Amniotic stem cell (primary cell): ENCODE measurements around the gene CAMSAP1.
"Not testable (repeated sequence)": the region's sequence is repeated elsewhere in the genome, so short reads cannot be mapped to it uniquely, and the experiment has no call there.

Source experiments
- DNase-seq: peaks from one replicate; lab custom pipeline; 2025; lab: John Stamatoyannopoulos, UW

The CAMSAP1 gene

DNA sequence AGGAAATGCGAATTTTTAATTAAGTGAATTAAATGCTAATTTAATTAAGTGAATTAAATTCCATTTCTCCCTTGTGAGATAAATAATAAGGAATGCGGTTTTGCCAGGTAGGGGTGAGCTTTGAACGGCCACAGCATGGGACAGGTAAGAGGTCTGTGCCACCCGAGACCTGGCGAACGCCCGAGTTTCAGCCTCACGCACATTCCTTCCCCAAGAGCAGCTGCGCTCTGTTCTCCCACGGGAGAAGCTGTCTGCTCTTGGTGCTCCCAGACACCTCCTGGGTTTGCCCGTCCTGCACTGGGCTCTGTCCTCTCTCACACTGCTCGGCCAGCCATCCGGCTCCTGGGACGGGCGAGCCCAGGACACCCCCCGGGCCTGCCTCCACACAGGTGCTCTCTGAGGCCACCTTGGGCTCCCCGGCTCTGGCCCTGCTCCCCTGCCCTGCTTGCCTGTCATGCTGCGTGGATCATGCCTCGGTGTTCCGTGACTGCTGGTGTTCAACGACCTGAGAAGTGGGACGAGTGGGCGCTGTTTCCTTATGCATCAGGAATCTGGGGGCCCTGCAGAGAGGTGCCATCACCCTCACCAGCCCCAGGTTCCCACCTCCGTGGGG is 13.7 kb upstream of the CAMSAP1 start:
- no peak for DNase-seq

DNA sequence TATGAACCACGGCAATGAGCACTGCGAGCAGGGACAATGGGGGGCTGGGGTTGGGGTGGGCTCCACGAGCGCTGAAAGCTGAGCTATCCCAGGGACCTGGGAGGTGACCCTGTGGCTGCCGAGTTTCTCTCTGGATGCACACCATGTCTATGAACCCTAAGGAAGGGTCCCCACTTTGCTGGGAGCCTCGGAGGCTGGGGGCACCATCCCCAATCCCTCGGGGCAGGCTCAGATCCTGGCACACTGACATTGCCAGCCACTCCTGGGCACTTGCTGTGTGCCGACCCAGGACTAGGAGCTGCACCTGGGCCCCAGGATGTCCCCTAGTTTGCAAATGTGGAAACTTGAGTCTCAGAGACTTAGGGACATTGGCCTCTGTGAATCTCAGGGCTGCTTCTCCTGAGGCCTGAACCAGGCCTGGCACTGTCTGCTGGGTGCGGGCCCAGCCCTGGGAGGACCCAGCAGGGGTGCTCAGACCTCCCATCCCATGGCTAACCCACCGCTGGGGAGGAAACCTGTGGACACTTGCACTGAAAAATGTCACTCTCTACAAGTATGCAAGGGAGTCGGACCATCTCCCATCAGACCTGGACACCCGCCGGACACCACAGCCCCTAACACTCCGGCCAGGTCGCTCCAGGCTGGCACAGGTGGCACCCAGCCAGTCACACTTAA is 13.0 kb upstream of the CAMSAP1 start:
- no peak for DNase-seq

- no peak for DNase-seq
Observed at GRCh38 chr9:135919318-135919890, 12.1 kb upstream of the CAMSAP1 start.

- not testable (repeated sequence) for DNase-seq
Observed at GRCh38 chr9:135916227-135916626, 8.9 kb upstream of the CAMSAP1 start.

GRCh38 chr9:135914921-135915320 is 7.6 kb upstream of the CAMSAP1 start:
- no peak for DNase-seq

DNA sequence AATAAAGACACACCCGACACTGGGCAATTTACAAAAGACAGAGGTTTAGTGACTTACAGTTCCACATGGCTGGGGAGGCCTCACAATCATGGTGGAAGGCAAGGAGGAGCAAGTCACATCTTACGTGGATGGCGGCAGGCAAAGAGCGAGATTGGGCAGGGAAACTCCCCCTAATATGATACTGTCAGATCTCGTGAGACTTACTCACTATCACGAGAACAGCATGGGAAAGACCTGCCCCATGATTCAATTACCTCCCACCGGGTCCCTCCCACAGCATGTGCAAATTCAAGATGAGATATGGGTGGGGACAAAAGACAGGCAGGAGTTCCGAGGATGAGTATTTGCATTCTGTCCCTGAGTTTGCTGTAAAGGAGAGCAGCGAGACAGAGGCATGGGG is 3.9 kb upstream of the CAMSAP1 start:
- DNase-seq, result not testable (repeated sequence)

DNA sequence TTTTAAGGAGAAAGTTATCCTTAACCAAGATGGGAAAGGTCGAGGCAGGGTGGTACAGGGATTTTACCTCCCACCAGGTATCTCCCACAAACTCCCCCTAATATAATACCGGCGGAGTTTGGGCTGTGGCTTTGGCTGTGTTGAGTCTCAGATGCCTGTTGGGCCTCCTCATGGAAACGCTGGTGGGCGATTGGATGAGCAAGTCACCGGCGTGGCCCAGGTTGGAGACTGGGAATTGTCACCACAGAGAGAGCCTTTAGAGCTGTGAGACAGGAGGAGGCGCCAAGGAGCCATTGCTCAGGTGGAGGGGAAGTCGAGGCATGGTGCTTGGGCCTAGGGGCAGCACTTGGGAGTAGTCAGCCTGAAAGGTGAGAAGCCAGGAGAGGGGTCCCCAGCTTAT is 3.4 kb upstream of the CAMSAP1 start:
- no peak for DNase-seq

DNA sequence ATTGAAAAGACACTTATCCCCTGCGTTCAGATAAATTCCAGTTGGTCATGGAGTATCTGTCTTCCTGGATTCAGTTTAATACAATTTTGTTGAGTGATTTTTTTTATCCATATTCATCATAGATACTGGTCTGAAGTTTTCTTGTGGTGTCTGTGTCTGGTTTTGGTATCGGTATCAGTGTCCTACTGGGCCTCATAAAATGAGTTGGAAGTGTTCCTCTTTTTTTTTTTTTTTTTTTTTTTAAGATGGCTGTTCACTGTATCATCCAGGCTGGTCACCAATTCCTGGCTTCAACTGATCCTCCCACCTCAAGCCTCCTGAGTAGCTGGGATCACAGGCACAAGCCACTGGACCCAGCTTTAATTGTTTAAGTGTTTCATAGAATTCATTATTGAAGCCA is 2.9 kb upstream of the CAMSAP1 start:
- DNase-seq, result no peak

DNA sequence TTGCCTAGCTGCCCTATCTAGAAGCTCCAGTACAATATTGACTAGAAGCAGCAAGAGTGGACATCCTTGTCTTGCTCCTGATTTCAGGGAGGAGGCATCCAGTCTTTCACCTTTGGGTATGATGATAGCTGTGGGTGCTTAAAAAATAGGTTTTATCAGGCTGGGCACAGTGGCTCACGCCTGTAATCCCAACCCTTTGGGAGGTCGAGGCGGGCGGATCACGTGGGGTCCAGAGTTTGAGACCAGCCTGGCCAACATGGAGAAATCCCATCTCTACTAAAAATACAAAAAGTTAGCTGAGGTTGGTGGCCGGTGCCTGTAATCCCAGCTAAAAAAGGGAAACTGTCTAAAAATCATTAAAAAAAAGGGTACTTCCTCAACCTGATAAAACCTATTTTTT is 2.0 kb upstream of the CAMSAP1 start:
- DNase-seq, result no peak

GRCh38 chr9:135908754-135909204 is 1.4 kb upstream of the CAMSAP1 start:
- DNase-seq, result no peak

- no peak for DNase-seq
Observed at GRCh38 chr9:135908093-135908753, 877 bp upstream of the CAMSAP1 start.

GRCh38 chr9:135907006-135907430 is 328 bp downstream of the CAMSAP1 start:
- no peak for DNase-seq

GRCh38 chr9:135906291-135907005 is 898 bp downstream of the CAMSAP1 start:
- DNase-seq, result no peak

GRCh38 chr9:135905380-135906258 is 1.7 kb downstream of the CAMSAP1 start:
- DNase-seq, result no peak

- DNase-seq, result no peak
Observed at GRCh38 chr9:135903786-135904520, 3.4 kb downstream of the CAMSAP1 start.

DNA sequence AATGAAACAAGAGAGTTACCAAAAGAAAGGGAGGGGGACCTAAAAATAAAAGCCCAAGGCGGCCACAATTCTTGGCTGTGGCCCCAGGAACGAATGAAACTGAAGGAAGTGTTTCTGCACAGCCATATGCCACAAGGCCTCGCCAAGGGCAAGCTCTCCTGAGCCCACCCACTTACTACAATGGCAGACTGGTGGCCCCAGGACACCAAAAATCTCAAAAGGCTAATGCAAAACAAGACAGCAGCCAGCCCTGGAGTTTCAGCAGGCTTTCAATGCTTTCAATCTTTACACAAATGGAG is 4.0 kb downstream of the CAMSAP1 start:
- no peak for DNase-seq

DNA sequence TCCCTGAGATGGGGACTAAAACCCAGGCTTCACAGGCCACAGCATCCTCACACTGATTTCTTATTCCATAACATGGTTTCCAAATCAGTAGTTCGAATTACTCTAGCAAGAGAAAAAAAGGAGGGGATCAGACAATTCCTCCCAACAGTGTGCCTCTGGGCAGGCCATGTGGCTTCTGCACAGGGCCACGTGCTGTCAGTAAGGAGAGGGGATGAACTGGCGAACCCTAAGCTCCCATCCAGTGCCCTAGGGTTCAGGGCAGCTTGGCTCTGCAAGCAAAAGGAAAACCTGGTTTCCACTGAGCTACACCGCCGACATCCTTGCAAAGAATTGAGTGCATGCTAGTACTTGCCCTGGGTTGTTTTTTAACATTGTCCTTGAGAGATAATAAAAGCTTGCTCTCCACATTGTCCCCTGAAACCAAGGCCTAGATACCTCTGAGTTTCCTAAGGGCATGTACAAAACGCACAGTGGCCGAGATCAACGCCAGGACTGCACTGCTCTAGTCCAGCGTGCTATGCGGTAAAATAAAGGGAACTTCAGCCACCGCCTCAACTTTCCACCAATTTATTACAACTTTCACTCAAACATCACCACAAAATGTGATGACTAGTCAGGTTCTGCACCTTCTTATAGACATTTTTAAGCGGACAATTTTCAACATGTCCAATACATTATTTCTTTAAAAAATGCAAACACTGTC is 4.5 kb downstream of the CAMSAP1 start:
- DNase-seq, result no peak

DNA sequence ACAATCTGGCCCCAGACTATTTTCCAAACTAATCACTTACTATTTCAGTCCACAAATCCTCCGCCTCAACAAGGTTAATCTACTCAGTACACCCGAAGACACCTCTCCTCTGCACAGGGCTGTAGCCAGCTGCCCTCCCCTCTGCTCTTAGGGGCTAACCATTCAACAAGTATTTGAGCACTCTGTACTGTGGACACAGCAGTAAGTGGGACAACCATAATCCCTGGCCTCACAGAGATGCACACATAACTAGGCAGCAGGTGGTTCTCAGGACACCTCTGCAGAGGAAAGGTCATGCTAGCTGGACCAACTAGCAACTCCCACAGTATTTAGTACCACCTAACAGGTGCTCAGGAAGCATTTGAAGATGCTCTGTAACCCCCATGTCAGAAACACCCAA is 5.5 kb downstream of the CAMSAP1 start:
- DNase-seq, result no peak

DNA sequence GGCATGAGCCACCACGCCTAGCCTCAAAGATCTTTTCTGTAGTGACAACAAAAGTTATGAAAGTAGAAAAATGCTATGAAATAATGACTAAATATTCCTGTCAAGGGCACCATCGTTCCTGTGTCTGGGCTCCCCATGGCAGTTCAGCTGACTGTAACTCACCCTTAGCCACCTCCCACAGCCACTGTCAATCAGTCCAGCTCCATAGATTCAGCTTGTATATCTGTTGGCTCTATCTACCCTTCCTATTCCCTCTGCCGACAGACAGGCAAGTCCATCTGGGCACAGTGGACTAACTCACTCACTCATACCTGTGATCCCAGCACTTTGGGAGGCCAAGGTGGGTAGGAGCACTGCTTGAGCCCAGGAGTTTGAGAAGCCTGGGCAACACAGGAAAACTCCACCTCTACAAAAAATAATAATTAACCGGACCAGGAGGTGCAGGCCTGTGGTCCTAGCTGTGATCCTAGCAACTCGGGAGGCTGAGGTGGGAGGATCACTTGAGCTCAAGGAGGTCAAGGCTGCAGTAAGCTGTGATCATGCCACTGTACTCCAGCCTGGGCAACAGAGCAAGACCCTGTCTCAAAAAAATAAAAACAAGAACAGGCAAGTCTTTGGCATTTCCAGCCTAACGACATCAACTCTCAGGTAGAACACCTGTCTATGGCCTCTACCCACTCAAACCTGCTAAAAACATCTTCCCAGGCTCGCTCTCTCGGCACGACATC is 6.2 kb downstream of the CAMSAP1 start:
- DNase-seq, result no peak
